Type B pancreatic cell (in vitro differentiated cells): ENCODE data around the gene ALAD. TPM values are rescaled to one million over a fixed set of nuclear protein-coding genes. Genes with fewer than 3 reads are reported as not detected.
"Not testable (repeated sequence)": the region's sequence is repeated elsewhere in the genome, so short reads cannot be mapped to it uniquely, and the experiment has no call there.

ENCODE experiments used
- DNase-seq: peaks from one replicate; pipeline ENCODE4 v3.0.0; 2021; ENCODE audit warnings: mixed read lengths; ENCODE audit not compliant: unreplicated experiment; ENCODE audit errors: extremely low spot score
- H3K27ac Mint-ChIP-seq: 2 replicates; pipeline ENCODE4 v1.8.0; 2021; ENCODE audit warnings: mild to moderate bottlenecking, mixed read lengths
- H3K27me3 Mint-ChIP-seq: 2 replicates; pipeline ENCODE4 v1.8.0; 2021; ENCODE audit warnings: mixed read lengths
- H3K36me3 Mint-ChIP-seq: 2 replicates; pipeline ENCODE4 v1.8.0; 2021; ENCODE audit warnings: mixed read lengths
- H3K4me1 Mint-ChIP-seq: one replicate; pipeline ENCODE4 v1.8.0; 2021; ENCODE audit warnings: mixed read lengths; ENCODE audit not compliant: unreplicated experiment
- H3K4me3 Mint-ChIP-seq: 2 replicates; pipeline ENCODE4 v1.8.0; 2021; ENCODE audit warnings: mild to moderate bottlenecking, mixed read lengths
- H3K9me3 Mint-ChIP-seq: 2 replicates; pipeline ENCODE4 v1.8.0; 2021; ENCODE audit warnings: mixed read lengths
- total RNA-seq: library from RNA; stranded (reverse); gene quantifications from 2 replicates; pipeline ENCODE4 v1.2.1, GENCODE V29; 2021; ENCODE audit warnings: low replicate concordance
- TF ChIP-seq, protein P1 (sequence below): fragments of 200-600 bp; sonication (generic); conservative IDR thresholded peaks from 2 replicates; pipeline ENCODE4 v1.5.0; 2021; ENCODE audit warnings: antibody characterized with exemption, mild to moderate bottlenecking

ALAD gene
- total RNA-seq, 1 donor from 2014 or later, result 41.4 TPM

DNA sequence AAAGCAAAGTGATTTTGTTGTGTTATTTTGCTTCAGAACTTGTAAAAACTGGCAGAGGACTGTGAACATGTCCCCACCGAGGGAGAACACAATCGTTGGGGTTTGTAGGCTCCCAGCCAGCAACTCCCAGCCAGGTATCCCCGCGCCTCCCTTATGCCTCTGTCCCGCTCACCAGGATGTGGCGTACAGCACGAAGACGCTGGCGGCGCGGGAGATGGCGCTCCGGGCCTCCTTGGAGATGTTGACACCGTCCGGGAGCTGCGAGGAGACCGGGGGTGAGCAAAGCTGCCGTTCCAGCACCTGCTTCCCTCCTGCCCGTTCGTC is 8.8 kb upstream of the ALAD start:
- TF ChIP-seq, protein P1, sequence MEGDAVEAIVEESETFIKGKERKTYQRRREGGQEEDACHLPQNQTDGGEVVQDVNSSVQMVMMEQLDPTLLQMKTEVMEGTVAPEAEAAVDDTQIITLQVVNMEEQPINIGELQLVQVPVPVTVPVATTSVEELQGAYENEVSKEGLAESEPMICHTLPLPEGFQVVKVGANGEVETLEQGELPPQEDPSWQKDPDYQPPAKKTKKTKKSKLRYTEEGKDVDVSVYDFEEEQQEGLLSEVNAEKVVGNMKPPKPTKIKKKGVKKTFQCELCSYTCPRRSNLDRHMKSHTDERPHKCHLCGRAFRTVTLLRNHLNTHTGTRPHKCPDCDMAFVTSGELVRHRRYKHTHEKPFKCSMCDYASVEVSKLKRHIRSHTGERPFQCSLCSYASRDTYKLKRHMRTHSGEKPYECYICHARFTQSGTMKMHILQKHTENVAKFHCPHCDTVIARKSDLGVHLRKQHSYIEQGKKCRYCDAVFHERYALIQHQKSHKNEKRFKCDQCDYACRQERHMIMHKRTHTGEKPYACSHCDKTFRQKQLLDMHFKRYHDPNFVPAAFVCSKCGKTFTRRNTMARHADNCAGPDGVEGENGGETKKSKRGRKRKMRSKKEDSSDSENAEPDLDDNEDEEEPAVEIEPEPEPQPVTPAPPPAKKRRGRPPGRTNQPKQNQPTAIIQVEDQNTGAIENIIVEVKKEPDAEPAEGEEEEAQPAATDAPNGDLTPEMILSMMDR, result no peak
- Mint-ChIP-seq H3K36me3 (peaks cover 23% of the 10 kb centered on the region), H3K27ac (peak overlapping the region; percentile 100), H3K4me3 (peak overlapping the region; percentile 99), H3K9me3 (no peaks in the 10 kb centered on the region), H3K4me1 (peaks cover 18% of the 10 kb centered on the region), H3K27me3 (no peaks in the 10 kb centered on the region)
- peak; percentile 76 for DNase-seq

DNA sequence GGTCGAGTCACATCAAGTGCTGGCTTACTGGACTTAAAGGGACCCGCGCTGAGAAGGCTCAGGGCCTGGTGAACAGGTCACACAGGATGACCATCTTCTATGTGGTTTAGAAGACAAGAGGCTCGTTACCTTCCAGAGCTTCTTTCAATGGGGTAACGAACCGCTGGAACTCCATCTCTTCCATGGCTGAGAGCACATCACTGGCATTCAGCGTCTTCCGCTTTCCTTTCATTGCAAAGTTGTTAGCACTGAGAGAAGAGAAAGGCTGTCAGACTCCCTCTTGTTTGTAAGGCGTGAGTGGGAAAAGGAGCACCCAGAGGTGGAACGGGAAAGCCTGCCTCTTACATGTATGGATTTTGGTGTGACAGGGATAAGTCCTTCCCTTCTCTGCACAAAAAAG is 8.4 kb upstream of the ALAD start:
- Mint-ChIP-seq H3K9me3 (no peaks in the 10 kb centered on the region), H3K4me3 (peak overlapping the region; percentile 99), H3K36me3 (peaks cover 23% of the 10 kb centered on the region), H3K27ac (peak overlapping the region; percentile 100), H3K27me3 (no peaks in the 10 kb centered on the region), H3K4me1 (peaks cover 18% of the 10 kb centered on the region)
- DNase-seq, result no peak
- TF ChIP-seq, protein P1, result no peak

DNA sequence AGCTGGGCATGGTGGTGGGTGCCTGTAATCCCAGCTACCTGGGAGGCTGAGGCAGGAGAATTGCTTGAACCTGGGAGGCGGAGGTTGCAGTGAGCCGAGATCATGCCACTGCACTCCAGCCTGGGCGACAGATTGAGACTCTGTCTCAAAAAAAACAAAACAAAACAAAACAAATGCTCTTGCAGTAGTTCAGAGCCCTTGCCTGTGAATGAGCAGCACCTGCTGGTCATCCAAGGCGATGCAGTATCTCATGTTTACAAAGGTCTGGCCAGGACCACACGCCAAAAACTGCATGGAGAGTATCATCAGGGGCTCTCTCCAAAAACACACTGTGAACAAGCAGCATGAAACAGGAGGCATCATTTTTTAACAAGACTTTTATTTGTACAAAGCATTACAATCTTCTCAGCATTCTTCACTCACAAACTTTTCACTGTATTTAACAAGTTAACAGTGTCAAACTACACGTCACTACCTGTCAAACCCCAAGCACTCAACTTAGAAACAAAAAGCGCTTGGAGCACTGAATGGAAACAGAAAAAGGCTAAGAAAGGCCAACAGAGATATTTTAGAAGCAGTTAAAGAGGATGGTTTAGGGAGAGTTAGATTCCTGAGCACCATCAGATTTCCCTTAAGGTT is 5.9 kb upstream of the ALAD start:
- H3K27ac Mint-ChIP-seq, result peak overlapping the region; percentile 77
- H3K4me1 Mint-ChIP-seq, result peaks cover 18% of the 10 kb centered on the region
- TF ChIP-seq, protein P1, result peak; percentile 81
- not testable (repeated sequence) for H3K9me3 Mint-ChIP-seq, DNase-seq, H3K27me3 Mint-ChIP-seq
- peaks cover 23% of the 10 kb centered on the region for H3K36me3 Mint-ChIP-seq
- peak overlapping the region; percentile 84 for H3K4me3 Mint-ChIP-seq

DNA sequence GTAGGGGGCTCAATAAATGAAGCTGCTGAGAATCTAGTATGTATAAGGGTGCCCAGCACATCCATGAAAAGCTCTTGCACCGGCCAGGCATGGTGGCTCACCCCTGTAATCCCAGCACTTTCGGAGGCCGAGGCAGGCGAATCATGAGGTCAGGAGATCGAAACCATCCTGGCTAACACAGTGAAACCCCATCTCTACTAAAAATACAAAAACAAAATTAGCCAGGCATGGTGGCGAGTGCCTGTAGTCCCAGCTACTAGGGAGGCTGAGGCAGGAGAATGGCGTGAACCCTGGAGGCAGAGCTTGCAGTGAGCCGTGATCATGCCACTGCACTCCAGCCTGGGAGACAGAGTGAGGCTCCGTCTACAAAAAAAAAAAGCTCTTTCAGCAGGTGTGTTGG is 5.3 kb upstream of the ALAD start:
- H3K27me3 Mint-ChIP-seq, H3K4me3 Mint-ChIP-seq, H3K9me3 Mint-ChIP-seq, DNase-seq: not testable (repeated sequence)
- Mint-ChIP-seq H3K4me1 (peaks cover 24% of the 10 kb centered on the region), H3K27ac (peak overlapping the region; percentile 68), H3K36me3 (peaks cover 23% of the 10 kb centered on the region)

DNA sequence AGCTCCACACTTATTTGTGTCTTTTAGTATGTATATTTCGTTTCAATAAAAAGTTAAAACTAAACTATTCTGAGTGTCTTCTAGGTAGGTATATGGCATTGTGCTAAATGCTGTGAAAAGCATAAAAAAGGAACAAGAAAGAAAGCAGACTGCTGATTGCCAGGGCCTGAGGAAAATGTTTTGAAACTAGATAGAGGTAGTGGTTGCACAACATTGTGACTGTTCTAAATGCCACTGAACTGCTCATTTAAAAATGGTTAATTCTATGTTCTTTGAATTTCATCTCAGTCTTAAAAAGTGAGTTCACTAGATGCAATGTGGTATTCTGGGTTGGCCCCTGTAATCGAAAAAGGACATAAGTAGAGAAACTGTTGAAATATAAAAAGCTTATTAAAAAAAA is 2.6 kb upstream of the ALAD start:
- H3K27me3 Mint-ChIP-seq, result no peaks in the 10 kb centered on the region
- DNase-seq, result no peak
- no peak overlapping the region for H3K4me3 Mint-ChIP-seq
- H3K9me3 Mint-ChIP-seq, result no peaks in the 10 kb centered on the region
- TF ChIP-seq, protein P1, result no peak
- H3K4me1 Mint-ChIP-seq, result peaks cover 24% of the 10 kb centered on the region
- peaks cover 10% of the 10 kb centered on the region for H3K36me3 Mint-ChIP-seq
- no peak overlapping the region for H3K27ac Mint-ChIP-seq

DNA sequence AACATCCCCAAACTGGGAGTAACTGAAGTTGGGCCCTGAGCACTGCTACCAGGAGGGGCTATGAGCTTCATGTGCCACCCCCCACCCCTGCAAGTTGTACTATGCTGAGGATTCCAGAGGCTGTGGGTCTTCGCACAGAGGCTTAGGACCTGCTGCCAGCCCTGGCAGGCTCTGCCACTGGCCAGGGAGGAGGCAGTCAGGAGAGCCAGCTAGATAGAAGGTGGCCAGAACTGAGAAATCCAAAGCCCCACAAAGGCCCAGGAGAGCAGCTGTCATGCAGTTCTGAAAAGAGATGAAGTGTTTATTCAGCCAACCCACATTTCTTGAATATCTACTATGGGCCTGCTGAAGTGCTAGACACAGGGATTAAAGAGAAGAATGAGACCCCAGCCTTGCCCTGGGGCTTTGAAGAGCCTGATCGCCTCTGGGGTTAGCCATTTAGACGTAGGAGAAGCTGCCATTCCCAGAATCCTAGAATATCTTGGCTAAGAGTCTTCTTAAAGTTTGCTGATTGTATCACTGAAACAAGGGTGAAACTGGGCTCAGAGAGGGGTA is 1.4 kb downstream of the ALAD start:
- Mint-ChIP-seq H3K36me3 (peaks cover 5% of the 10 kb centered on the region), H3K27me3 (no peaks in the 10 kb centered on the region), H3K4me3 (peak overlapping the region; percentile 92), H3K4me1 (peaks cover 22% of the 10 kb centered on the region), H3K27ac (peak overlapping the region; percentile 92), H3K9me3 (no peaks in the 10 kb centered on the region)
- no peak for DNase-seq
- TF ChIP-seq, protein P1, result no peak
